GM13976 (cell line): ENCODE data around the gene MRPL11.
"Not testable (repeated sequence)": the region's sequence is repeated elsewhere in the genome, so short reads cannot be mapped to it uniquely, and the experiment has no call there.

ENCODE experiments used
- DNase-seq: peaks from one replicate; pipeline ENCODE4 v3.0.0; 2012; ENCODE audit warnings: low spot score
- in situ Hi-C: fragments of 300-500 bp; cut with MboI; formaldehyde crosslinking; loops from one replicate; pipeline ENCODE4 v1.12.0; 2022; ENCODE audit warnings: low sequenced_read_pairs, mixed read lengths, inconsistent platforms; ENCODE audit not compliant: unreplicated experiment
- TF ChIP-seq, protein P1 (sequence below): IDR thresholded peaks from 2 replicates; pipeline ENCODE4 v1.5.1; 2012; ENCODE audit warnings: borderline replicate concordance, mild to moderate bottlenecking; ENCODE audit not compliant: insufficient read depth; ENCODE audit errors: extremely low read depth, missing control alignments, control extremely low read depth

Gene MRPL11

DNA sequence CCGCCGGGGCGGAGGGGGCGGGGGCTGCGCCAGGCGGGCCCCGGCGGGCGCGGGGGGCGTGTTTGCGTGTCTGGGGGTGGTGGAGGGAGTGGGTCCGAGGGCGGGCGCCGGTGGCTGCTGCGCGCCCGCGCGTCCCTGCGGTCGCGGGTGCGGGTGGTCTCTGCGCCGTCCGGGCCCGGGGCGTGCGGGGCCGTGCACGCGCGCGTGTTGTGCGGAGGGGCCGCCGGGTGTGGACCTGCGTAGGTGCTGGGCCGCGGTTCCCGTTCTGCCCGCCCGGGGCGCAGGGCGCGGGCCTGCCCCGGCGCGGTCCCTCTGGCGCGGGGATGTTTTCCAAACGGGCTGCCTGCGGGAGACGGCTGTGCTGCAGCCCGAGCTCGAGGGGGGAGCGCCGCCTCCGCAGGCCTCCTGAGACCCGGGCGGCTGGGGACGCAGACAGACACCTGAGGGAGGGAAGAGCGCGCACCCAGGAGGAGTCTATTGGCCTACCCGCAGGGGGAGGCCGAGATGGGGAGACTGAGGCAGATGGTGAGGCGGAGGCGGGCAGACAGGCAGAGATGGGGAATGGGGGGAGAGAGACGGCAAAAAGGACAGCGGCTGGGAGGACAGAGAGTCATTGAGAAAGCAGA is 28.5 kb upstream of the MRPL11 start:
- TF ChIP-seq, protein P1, sequence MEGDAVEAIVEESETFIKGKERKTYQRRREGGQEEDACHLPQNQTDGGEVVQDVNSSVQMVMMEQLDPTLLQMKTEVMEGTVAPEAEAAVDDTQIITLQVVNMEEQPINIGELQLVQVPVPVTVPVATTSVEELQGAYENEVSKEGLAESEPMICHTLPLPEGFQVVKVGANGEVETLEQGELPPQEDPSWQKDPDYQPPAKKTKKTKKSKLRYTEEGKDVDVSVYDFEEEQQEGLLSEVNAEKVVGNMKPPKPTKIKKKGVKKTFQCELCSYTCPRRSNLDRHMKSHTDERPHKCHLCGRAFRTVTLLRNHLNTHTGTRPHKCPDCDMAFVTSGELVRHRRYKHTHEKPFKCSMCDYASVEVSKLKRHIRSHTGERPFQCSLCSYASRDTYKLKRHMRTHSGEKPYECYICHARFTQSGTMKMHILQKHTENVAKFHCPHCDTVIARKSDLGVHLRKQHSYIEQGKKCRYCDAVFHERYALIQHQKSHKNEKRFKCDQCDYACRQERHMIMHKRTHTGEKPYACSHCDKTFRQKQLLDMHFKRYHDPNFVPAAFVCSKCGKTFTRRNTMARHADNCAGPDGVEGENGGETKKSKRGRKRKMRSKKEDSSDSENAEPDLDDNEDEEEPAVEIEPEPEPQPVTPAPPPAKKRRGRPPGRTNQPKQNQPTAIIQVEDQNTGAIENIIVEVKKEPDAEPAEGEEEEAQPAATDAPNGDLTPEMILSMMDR = no peak
- peak; percentile 66 for DNase-seq
- in situ Hi-C loops = no loop called here

DNA sequence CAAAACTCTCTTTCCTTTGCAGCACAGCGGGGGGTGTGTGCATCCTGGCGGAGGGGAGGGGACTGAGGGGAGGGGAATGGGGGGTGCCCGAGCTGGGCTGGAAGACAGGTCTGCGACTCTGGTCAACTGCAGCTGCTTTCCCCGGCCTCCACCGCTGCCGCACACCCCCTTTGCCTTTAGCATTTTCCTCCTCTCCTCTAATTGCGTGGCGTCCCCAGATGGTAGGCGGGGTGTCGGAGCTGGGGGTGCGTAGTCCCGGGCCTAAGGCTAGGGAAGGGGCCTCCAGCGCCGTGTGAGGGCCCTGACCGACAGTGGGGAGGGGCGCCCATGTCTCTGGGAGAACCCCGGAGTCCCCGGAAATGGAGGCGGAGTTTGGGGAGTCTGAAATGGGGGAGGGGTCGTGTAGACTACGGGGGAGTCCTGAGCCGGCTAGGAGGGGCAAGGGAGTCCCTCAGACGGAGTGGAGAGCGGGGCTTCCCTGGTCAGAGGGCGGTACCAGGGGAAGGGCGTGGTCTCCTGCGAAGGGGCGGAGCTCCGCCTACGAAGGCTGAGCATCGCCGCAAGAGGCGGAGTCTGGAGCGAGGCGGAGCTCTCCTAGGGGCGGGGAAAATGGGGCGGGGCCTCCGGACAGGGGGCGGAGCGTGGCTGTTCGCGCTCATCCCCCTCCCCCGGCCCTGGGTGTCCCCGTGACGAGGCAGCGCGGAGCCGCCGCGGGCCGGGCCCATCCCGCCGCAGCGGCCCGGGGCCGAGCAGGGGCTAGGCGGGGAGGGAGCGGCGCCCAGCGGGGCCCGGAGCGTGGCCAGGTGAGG is 27.8 kb upstream of the MRPL11 start, which contains the start of gene PELI3:
TSS of gene PELI3 (plus strand) at position 681 of the 809 bp plus-strand sequence. CDS start 1,224 bp downstream, outside the sequence.
- in situ Hi-C loops = no loop called here

DNA sequence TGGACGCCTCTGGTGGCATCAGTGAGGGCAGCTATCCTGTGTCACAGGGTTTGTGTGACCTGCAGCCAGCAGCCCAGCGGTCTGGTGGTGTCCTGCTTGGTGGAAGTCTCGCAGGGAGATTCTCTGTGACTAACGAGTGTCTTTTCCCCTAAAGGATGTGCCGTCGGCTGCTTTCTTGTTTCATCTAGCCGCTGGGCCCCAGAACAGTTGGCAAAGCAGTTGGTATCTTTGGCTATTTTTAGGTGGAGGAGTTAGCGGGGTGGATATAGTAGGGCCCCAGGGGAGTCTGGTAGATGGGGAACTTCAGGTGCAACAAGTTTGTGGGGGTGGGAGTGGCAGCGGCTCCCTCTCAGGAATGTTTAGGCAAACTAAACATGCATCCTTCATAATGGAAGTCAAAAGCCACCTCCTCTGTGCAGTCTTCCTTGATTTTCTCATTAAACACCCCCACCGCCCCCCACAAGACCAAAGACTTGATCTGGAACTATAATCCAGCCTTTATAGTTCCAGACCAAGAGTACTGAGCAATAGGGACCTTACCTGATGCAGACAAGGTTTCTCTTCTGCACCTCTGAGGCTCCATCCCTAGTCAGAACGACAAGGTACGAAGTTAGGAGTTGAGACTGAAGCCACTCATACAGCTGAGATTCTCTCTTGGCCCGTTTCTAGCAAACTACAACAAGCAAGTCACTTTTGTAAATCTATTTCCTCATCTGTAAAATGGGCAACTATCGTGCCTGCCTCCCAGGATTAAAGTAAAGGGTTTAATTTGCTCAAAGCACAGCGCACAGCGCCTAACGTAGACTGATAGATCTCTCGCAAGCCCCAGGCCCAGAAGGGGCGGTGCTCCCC is 27.0 kb upstream of the MRPL11 start:
- in situ Hi-C loops = no loop called here
- TF ChIP-seq, protein P1 = no peak
- no peak for DNase-seq

More for the DNA sequence above, 27.8 kb upstream of the MRPL11 start, which contains the start of gene PELI3:
- TF ChIP-seq, protein P1 = no peak
- peak; percentile 99 for DNase-seq

DNA sequence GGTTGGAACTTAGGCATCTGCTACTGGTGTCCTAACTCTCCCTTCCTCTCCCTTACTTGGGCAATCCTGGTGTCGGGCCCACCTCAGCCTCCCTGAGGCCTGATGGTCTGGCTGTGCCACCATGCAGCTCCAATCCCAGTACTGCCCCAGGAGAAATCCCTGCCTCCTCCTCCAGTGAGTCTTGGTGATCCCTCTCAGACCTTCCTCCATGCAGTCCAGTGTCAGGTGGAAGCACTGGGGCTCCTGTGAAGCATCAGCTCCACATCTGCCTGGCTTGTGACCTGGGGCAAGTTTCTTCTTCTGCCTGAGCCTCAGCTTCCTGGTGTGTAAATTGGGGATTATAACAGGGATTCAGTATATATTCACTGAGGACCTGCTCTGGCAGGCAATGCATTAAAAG is 26.3 kb upstream of the MRPL11 start:
- no peak for DNase-seq
- in situ Hi-C loops = no loop called here
- TF ChIP-seq, protein P1 = no peak

DNA sequence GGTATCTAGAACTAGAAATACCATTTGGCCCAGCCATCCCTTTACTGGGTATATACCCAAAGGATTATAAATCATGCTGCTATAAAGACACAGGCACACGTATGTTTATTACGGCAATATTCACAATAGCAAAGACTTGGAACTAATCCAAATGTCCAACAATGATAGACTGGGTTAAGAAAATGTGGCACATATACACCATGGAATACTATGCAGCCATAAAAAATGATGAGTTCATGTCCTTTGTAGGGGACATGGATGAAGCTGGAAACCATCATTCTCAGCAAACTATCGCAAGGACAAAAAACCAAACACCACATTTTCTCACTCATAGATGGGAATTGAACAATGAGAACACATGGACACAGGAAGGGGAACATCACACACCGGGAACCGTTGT is 25.5 kb upstream of the MRPL11 start:
- in situ Hi-C loops, DNase-seq: not testable (repeated sequence)

DNA sequence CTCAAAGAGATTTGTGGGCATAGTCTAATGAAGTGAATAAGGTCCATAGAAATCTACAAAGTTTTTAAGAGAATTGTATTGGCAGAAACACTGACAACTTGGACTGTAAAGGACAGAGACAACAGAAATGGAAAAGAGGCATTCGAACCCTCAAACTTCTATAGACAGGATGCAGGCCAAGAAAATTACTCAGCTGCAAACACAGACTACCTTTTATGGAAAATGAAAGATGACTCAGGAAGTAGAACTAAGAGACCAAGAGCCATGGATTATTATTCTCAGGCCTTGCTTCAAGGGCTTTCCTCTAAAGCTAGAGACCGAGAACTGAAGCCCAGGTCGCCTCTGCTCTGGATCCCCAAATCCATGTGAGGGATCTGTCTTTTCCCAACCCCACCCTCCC is 24.3 kb upstream of the MRPL11 start:
- no peak for DNase-seq
- in situ Hi-C loops = no loop called here
- TF ChIP-seq, protein P1 = no peak
